HG03521 (cell line): Measurements from ENCODE around the gene JAML.

ENCODE experiments used
- ATAC-seq: cut with Tn5 transposase; IDR thresholded peaks from one replicate; pipeline ENCODE4 v1.9.1; 2021; ENCODE audit warnings: mild to moderate bottlenecking, moderate library complexity; ENCODE audit not compliant: unreplicated experiment

Gene JAML

GRCh38 chr11:118224511-118225188, at the start of gene JAML:
Gene JAML (minus strand): TSS chr11:118225011. CDS start chr11:118214866, 10,145 bp downstream.
- no peak for ATAC-seq

- no peak for ATAC-seq
These were observed 49.4 kb upstream of the JAML start for GRCh38 chr11:118274186-118274585.

- no peak for ATAC-seq
These were observed 47.2 kb upstream of the JAML start for GRCh38 chr11:118272001-118272400.

- ATAC-seq = no peak
These were observed 42.7 kb upstream of the JAML start for GRCh38 chr11:118267486-118267885.

GRCh38 chr11:118265954-118266353, 41.1 kb upstream of the JAML start:
- no peak for ATAC-seq

- no peak for ATAC-seq
These were observed 40.0 kb upstream of the JAML start for GRCh38 chr11:118264569-118265465.

GRCh38 chr11:118263695-118264568, 39.1 kb upstream of the JAML start, which contains the start of gene MPZL2:
Gene MPZL2 (minus strand): TSS chr11:118264297. CDS start chr11:118264153, 144 bp downstream.
- ATAC-seq = no peak

GRCh38 chr11:118263112-118263511, 38.3 kb upstream of the JAML start:
- ATAC-seq = no peak

- no peak for ATAC-seq
These were observed 35.5 kb upstream of the JAML start for GRCh38 chr11:118260353-118260752.

GRCh38 chr11:118259138-118259537, 34.3 kb upstream of the JAML start:
- ATAC-seq = no peak

GRCh38 chr11:118258410-118258809, 33.6 kb upstream of the JAML start:
- no peak for ATAC-seq

- ATAC-seq = no peak
These were observed 27.9 kb upstream of the JAML start for GRCh38 chr11:118252688-118253087.

GRCh38 chr11:118251858-118252652, 27.2 kb upstream of the JAML start, which contains the start of gene MPZL3:
Gene MPZL3 (minus strand): TSS chr11:118252365. CDS start chr11:118252294, 71 bp downstream.
- ATAC-seq = peak; percentile 71

- no peak for ATAC-seq
These were observed 22.2 kb upstream of the JAML start for GRCh38 chr11:118247041-118247440.

- no peak for ATAC-seq
These were observed 21.2 kb upstream of the JAML start for GRCh38 chr11:118245936-118246562.

- no peak for ATAC-seq
These were observed 19.4 kb upstream of the JAML start for GRCh38 chr11:118243993-118244762.

- no peak for ATAC-seq
These were observed 18.4 kb upstream of the JAML start for GRCh38 chr11:118243161-118243560.

- no peak for ATAC-seq
These were observed 16.9 kb upstream of the JAML start for GRCh38 chr11:118241764-118242098.
